ENCODE data around the gene MAPKAP1. TPM values are rescaled to one million over a fixed set of nuclear protein-coding genes. Genes with fewer than 3 reads are reported as not detected.

Gene MAPKAP1
- total and polyA plus RNA-seq, 2 of the 13 experiments (the other 11 are each of a cell fraction or from before 2014, with no cell fraction given), result 45.0 to 64.3 TPM

DNA sequence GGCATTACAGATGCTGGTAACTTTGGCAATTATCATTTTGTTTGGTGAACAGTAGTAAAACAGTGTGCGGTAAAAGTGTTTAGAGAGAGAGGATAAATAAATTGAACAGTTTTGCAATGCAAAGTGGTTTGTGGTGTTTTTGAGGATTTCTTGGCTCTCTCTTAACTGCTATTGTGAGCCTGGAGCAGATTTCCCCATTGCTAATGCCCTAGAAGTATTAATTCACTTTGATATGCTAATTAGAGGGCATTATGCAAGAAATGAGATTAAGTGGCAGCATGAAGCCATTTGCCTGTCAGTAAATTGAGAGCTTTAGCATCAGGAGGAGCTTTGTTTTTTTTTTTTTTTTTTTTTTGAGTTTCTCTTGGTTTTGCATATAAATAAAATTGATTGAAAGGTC is 48.3 kb upstream of the MAPKAP1 start:
- intact Hi-C loops (cut with micrococcal nuclease; ENCODE audit: unreplicated experiment), result no loop called here
- H3K79me2 ChIP-seq (ENCODE audit: insufficient read depth, low read length), result no peaks in the 10 kb centered on the region
- ATAC-seq, result no peak

DNA sequence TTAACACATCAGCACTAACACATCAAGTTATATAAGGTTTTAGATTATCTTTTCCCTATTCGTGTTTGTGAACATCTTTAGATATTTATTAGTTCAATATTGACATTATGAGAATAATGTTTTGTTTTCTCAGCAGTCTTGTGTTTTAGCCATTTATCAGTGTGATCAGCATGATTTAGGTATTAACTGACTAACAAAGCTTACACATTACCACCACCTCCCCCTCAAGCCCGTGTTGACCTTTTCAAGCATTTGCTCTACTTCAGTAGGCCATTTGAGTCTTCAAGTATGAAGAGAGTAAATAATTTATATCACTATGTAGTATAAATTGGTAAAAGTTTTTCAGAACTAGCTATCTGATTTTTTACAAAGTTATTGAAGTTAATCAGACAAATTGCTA is 47.1 kb upstream of the MAPKAP1 start:
- CTCF ChIA-PET (ENCODE audit: low intra/inter-chr PET ratio, low total read pairs), result no interaction called here
- Histone ChIP-seq H3K9ac (ENCODE audit: insufficient read depth, low read depth, low read length) (no peak overlapping the region), H3K36me3 (replicated peaks in 1 of 2; ENCODE audit: control insufficient read depth in 1 of 2, insufficient read depth in 2 of 2, low read length in 2 of 2) (no peaks in the 10 kb centered on the region; a peak in 1 of 5 replicates), H3K27me3 (ENCODE audit: control insufficient read depth in 1 of 2, insufficient read depth in 2 of 2, low read length in 2 of 2) (no peaks in the 10 kb centered on the region), H3K4me1 (ENCODE audit: insufficient read depth, low read length) (peaks cover 51% of the 10 kb centered on the region), H3K27ac (ENCODE audit: extremely low read length, insufficient read depth, low read length) (no peak overlapping the region), H3K79me2 (ENCODE audit: insufficient read depth, low read length) (no peaks in the 10 kb centered on the region), H3K4me3 (replicated peaks in 1 of 3; ENCODE audit: insufficient read depth in 1 of 3, low read depth in 2 of 3, low read length in 3 of 3) (no peak overlapping the region), H3K9me3 (ENCODE audit: low read length) (no peaks in the 10 kb centered on the region), H3K4me2 (ENCODE audit: low read depth, low read length) (no peak overlapping the region), H2AFZ (ENCODE audit: low read length) (no peak overlapping the region), H4K20me1 (ENCODE audit: insufficient read depth, low read length) (no peaks in the 10 kb centered on the region)
- DNase-seq (ENCODE audit: low spot score) (no peak), FAIRE-seq (no peak), ATAC-seq (no peak)
- WGBS (ENCODE audit: low lambda C conversion rate), result 61% methylated on average over 2 of the region's 2 CpGs
- POLR2A ChIA-PET, result no interaction called here
- intact Hi-C loops (cut with micrococcal nuclease; ENCODE audit: unreplicated experiment) (no loop called here), in situ Hi-C loops (cut with HindIII; ENCODE audit: extremely low pct_ligation_motif_present, low pct_unique_long_range_greater_than_20kb) (no loop called here)
- BruUV-seq (replicated peaks), result no TSS peak
- TF ChIP-seq, protein P1, sequence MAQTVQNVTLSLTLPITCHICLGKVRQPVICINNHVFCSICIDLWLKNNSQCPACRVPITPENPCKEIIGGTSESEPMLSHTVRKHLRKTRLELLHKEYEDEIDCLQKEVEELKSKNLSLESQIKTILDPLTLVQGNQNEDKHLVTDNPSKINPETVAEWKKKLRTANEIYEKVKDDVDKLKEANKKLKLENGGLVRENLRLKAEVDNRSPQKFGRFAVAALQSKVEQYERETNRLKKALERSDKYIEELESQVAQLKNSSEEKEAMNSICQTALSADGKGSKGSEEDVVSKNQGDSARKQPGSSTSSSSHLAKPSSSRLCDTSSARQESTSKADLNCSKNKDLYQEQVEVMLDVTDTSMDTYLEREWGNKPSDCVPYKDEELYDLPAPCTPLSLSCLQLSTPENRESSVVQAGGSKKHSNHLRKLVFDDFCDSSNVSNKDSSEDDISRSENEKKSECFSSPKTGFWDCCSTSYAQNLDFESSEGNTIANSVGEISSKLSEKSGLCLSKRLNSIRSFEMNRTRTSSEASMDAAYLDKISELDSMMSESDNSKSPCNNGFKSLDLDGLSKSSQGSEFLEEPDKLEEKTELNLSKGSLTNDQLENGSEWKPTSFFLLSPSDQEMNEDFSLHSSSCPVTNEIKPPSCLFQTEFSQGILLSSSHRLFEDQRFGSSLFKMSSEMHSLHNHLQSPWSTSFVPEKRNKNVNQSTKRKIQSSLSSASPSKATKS (CRISPR knock-in tag; IDR thresholded peaks at IDR 0.05), result no peak
- TF ChIP-seq ZFP36L2 (CRISPR knock-in tag; IDR thresholded peaks at IDR 0.05) (no peak), CAMTA2 (CRISPR knock-in tag; IDR thresholded peaks at IDR 0.05; ENCODE audit: borderline replicate concordance) (no peak), CHD2 (IDR thresholded peaks at IDR 0.05; ENCODE audit: low read depth, low read length) (no peak), NFKB2 (CRISPR knock-in tag; IDR thresholded peaks at IDR 0.05; ENCODE audit: borderline replicate concordance) (no peak), KLF15 (CRISPR knock-in tag; IDR thresholded peaks at IDR 0.05; ENCODE audit: borderline replicate concordance) (no peak), NFRKB (IDR thresholded peaks at IDR 0.05) (no peak), NCOA1 (CRISPR knock-in tag; IDR thresholded peaks at IDR 0.05) (no peak), THAP11 (CRISPR knock-in tag; IDR thresholded peaks at IDR 0.05) (no peak)
- TF ChIP-seq, protein P2, sequence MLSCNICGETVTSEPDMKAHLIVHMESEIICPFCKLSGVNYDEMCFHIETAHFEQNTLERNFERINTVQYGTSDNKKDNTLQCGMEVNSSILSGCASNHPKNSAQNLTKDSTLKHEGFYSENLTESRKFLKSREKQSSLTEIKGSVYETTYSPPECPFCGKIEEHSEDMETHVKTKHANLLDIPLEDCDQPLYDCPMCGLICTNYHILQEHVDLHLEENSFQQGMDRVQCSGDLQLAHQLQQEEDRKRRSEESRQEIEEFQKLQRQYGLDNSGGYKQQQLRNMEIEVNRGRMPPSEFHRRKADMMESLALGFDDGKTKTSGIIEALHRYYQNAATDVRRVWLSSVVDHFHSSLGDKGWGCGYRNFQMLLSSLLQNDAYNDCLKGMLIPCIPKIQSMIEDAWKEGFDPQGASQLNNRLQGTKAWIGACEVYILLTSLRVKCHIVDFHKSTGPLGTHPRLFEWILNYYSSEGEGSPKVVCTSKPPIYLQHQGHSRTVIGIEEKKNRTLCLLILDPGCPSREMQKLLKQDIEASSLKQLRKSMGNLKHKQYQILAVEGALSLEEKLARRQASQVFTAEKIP (CRISPR knock-in tag; IDR thresholded peaks at IDR 0.05; ENCODE audit: borderline replicate concordance), result no peak

More for the DNA sequence above, 48.3 kb upstream of the MAPKAP1 start:
- Histone ChIP-seq H3K4me2 (ENCODE audit: low read depth, low read length) (no peak overlapping the region), H3K4me1 (ENCODE audit: insufficient read depth, low read length) (peaks cover 49% of the 10 kb centered on the region), H2AFZ (ENCODE audit: low read length) (no peak overlapping the region), H3K9ac (ENCODE audit: insufficient read depth, low read depth, low read length) (no peak overlapping the region), H3K36me3 (replicated peaks in 1 of 2; ENCODE audit: control insufficient read depth in 1 of 2, insufficient read depth in 2 of 2, low read length in 2 of 2) (no peaks in the 10 kb centered on the region; a peak in 1 of 5 replicates), H3K9me3 (ENCODE audit: low read length) (no peaks in the 10 kb centered on the region), H3K4me3 (replicated peaks in 1 of 3; ENCODE audit: insufficient read depth in 1 of 3, low read depth in 2 of 3, low read length in 3 of 3) (no peak overlapping the region), H3K27ac (ENCODE audit: extremely low read length, insufficient read depth, low read length) (no peak overlapping the region), H4K20me1 (ENCODE audit: insufficient read depth, low read length) (no peaks in the 10 kb centered on the region), H3K27me3 (ENCODE audit: control insufficient read depth in 1 of 2, insufficient read depth in 2 of 2, low read length in 2 of 2) (no peaks in the 10 kb centered on the region)
- no TSS peak for BruUV-seq (replicated peaks)
- 100% methylated on average over 1 of the region's 1 CpG for WGBS (ENCODE audit: low lambda C conversion rate)
- DNase-seq (ENCODE audit: low spot score), result no peak
- POLR2A ChIA-PET, result no interaction called here
- FAIRE-seq, result no peak
- CTCF ChIA-PET (ENCODE audit: low intra/inter-chr PET ratio, low total read pairs), result no interaction called here
- in situ Hi-C loops (cut with HindIII; ENCODE audit: extremely low pct_ligation_motif_present, low pct_unique_long_range_greater_than_20kb), result no loop called here
- TF ChIP-seq ZNF674 (CRISPR knock-in tag; IDR thresholded peaks at IDR 0.05; ENCODE audit: low read depth), result no peak
- TF ChIP-seq MXI1 (IDR thresholded peaks at IDR 0.05; ENCODE audit: borderline replicate concordance, low read depth, low read length), result no peak
- TF ChIP-seq, protein P3, sequence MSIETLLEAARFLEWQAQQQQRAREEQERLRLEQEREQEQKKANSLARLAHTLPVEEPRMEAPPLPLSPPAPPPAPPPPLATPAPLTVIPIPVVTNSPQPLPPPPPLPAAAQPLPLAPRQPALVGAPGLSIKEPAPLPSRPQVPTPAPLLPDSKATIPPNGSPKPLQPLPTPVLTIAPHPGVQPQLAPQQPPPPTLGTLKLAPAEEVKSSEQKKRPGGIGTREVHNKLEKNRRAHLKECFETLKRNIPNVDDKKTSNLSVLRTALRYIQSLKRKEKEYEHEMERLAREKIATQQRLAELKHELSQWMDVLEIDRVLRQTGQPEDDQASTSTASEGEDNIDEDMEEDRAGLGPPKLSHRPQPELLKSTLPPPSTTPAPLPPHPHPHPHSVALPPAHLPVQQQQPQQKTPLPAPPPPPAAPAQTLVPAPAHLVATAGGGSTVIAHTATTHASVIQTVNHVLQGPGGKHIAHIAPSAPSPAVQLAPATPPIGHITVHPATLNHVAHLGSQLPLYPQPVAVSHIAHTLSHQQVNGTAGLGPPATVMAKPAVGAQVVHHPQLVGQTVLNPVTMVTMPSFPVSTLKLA (IDR thresholded peaks at IDR 0.05), result no peak
- no peak for TF ChIP-seq MEIS1 (CRISPR knock-in tag; IDR thresholded peaks at IDR 0.05; ENCODE audit: borderline replicate concordance)
- TF ChIP-seq ELF4 (CRISPR knock-in tag; IDR thresholded peaks at IDR 0.05; ENCODE audit: borderline replicate concordance), result no peak
- no peak for TF ChIP-seq ZFP90 (CRISPR knock-in tag; IDR thresholded peaks at IDR 0.05; ENCODE audit: borderline replicate concordance)
- TF ChIP-seq CAMTA2 (CRISPR knock-in tag; IDR thresholded peaks at IDR 0.05; ENCODE audit: borderline replicate concordance), result no peak
- TF ChIP-seq REL (CRISPR knock-in tag; conservative IDR thresholded peaks at IDR 0.05), result no peak

Data from HepG2 (cell line).